SJCRH30 (cell line): Measurements from ENCODE around the gene ZGPAT. TPM values are rescaled to one million over a fixed set of nuclear protein-coding genes. Genes with fewer than 3 reads are reported as not detected.
"Not testable (repeated sequence)": the region's sequence is repeated elsewhere in the genome, so short reads cannot be mapped to it uniquely, and the experiment has no call there.

Experiments used
- DNase-seq, 2 experiments: peaks; one replicate each; pipeline ENCODE4 v3.0.0-alpha.2; 2015 to 2020
- H3K27ac ChIP-seq: fragments of 250-450 bp; sonication (Bioruptor Pico); 2 replicates; pipeline ENCODE4 v1.5.1; 2020; ENCODE audit warnings: mild to moderate bottlenecking, moderate library complexity
- H3K27me3 ChIP-seq: fragments of 250-450 bp; sonication (Bioruptor Pico); 2 replicates; pipeline ENCODE4 v1.5.1; 2020; ENCODE audit warnings: mild to moderate bottlenecking, moderate library complexity
- H3K36me3 ChIP-seq: fragments of 250-450 bp; sonication (Bioruptor Pico); 2 replicates; pipeline ENCODE4 v1.5.1; 2020; ENCODE audit warnings: mild to moderate bottlenecking, moderate library complexity
- H3K4me1 ChIP-seq: fragments of 250-450 bp; sonication (Bioruptor Pico); 2 replicates; pipeline ENCODE4 v1.5.1; 2020; ENCODE audit warnings: mild to moderate bottlenecking, moderate library complexity
- H3K4me3 ChIP-seq: fragments of 250-450 bp; sonication (Bioruptor Pico); 2 replicates; pipeline ENCODE4 v1.5.1; 2020; ENCODE audit warnings: mild to moderate bottlenecking, moderate library complexity
- H3K9me3 ChIP-seq: fragments of 250-450 bp; sonication (Bioruptor Pico); replicated peaks from 2 replicates; pipeline ENCODE4 v1.5.1; 2020; ENCODE audit warnings: mild to moderate bottlenecking, moderate library complexity
- total RNA-seq: library from RNA; depleted of rRNA; stranded (reverse); fragments of >200 nt; shearing (Covaris generic); gene quantifications from 2 replicates; pipeline ENCODE4 v1.2.3, GENCODE V29; 2014

Gene ZGPAT
- total RNA-seq, 1 experiment from 2014 or later: 26.2 TPM

- H3K27me3 ChIP-seq: no peaks in the 10 kb centered on the region
- no peaks in the 10 kb centered on the region for H3K9me3 ChIP-seq
- H3K4me1 ChIP-seq: no peaks in the 10 kb centered on the region
- H3K27ac ChIP-seq: no peak overlapping the region
- H3K4me3 ChIP-seq: no peak overlapping the region
- peaks cover 60% of the 10 kb centered on the region for H3K36me3 ChIP-seq
- no peak for DNase-seq
Measured at GRCh38 chr20:63667858-63668257, 40.0 kb upstream of the ZGPAT start.

DNA sequence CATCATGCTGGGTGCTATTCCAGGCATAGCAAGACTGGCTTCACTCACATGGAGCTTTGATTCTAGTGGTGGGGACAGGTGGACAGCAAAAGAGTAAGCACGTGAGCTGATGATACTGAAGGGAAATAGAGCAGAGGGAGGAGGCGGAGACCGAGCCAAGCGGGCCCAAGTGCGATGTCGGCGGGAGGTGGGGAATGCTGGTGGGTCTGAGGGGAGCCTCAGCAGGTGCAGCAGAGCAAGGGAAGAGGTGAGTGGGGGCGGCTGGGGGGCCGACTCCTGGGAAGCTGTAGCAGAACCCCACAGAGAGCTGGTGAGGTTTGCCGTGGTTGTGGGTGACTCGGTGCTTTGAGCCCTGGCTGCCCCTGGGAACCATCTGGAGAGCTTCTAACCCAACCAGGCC, 39.5 kb upstream of the ZGPAT start:
- Histone ChIP-seq H3K4me1 (no peaks in the 10 kb centered on the region), H3K27ac (no peak overlapping the region), H3K27me3 (no peaks in the 10 kb centered on the region), H3K36me3 (peaks cover 60% of the 10 kb centered on the region), H3K4me3 (no peak overlapping the region), H3K9me3 (no peaks in the 10 kb centered on the region)
- no peak for DNase-seq

DNA sequence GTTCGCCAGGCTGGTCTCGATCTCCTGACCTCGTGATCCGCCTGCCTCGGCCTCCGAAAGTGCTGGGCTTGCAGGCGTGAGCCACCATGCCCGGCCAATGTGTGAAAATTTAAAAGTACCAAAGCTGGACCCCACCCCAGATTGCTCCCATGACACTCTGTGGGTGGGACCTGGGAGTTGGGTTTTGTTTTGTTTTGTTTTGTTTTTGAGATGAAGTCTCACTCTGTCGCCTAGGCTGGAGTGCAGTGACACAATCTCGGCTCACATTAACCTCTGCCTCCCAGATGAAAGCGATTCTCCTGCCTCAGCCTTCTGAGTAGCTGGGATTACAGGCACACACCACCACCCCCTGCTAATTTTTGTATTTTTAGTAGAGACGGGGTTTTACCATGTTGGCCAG, 36.1 kb upstream of the ZGPAT start:
- not testable (repeated sequence) for H3K27me3 ChIP-seq, DNase-seq, H3K4me1 ChIP-seq, H3K4me3 ChIP-seq, H3K9me3 ChIP-seq, H3K27ac ChIP-seq
- peaks cover 75% of the 10 kb centered on the region for H3K36me3 ChIP-seq

- Histone ChIP-seq H3K4me3 (no peak overlapping the region), H3K36me3 (peaks cover 71% of the 10 kb centered on the region), H3K9me3 (no peaks in the 10 kb centered on the region), H3K27me3 (no peaks in the 10 kb centered on the region), H3K4me1 (no peaks in the 10 kb centered on the region), H3K27ac (no peak overlapping the region)
- DNase-seq: no peak
Measured at GRCh38 chr20:63672666-63673065, 35.2 kb upstream of the ZGPAT start.

GRCh38 chr20:63673951-63674350, 33.9 kb upstream of the ZGPAT start:
- H3K36me3 ChIP-seq: peaks cover 63% of the 10 kb centered on the region
- no peaks in the 10 kb centered on the region for H3K27me3 ChIP-seq
- no peaks in the 10 kb centered on the region for H3K9me3 ChIP-seq
- DNase-seq: no peak
- no peaks in the 10 kb centered on the region for H3K4me1 ChIP-seq
- H3K27ac ChIP-seq: no peak overlapping the region
- no peak overlapping the region for H3K4me3 ChIP-seq

GRCh38 chr20:63675681-63676368, 32.0 kb upstream of the ZGPAT start:
- Histone ChIP-seq H3K27ac (no peak overlapping the region), H3K4me1 (no peaks in the 10 kb centered on the region), H3K27me3 (no peaks in the 10 kb centered on the region), H3K36me3 (peaks cover 58% of the 10 kb centered on the region), H3K4me3 (no peak overlapping the region), H3K9me3 (no peaks in the 10 kb centered on the region)
- no peak for DNase-seq

- Histone ChIP-seq H3K27ac (no peak overlapping the region), H3K4me1 (peaks cover 8% of the 10 kb centered on the region), H3K4me3 (no peak overlapping the region), H3K9me3 (no peaks in the 10 kb centered on the region), H3K36me3 (peaks cover 45% of the 10 kb centered on the region), H3K27me3 (no peaks in the 10 kb centered on the region)
- no peak for DNase-seq
Measured at GRCh38 chr20:63678071-63678470, 29.8 kb upstream of the ZGPAT start.

- peaks cover 13% of the 10 kb centered on the region for H3K4me1 ChIP-seq
- no peak overlapping the region for H3K27ac ChIP-seq
- no peak overlapping the region for H3K4me3 ChIP-seq
- no peaks in the 10 kb centered on the region for H3K9me3 ChIP-seq
- H3K27me3 ChIP-seq: no peaks in the 10 kb centered on the region
- DNase-seq: no peak
- peaks cover 39% of the 10 kb centered on the region for H3K36me3 ChIP-seq
Measured at GRCh38 chr20:63678667-63679465, 29.0 kb upstream of the ZGPAT start.

GRCh38 chr20:63679799-63680305, 28.0 kb upstream of the ZGPAT start:
- no peak for DNase-seq
- peaks cover 31% of the 10 kb centered on the region for H3K36me3 ChIP-seq

DNA sequence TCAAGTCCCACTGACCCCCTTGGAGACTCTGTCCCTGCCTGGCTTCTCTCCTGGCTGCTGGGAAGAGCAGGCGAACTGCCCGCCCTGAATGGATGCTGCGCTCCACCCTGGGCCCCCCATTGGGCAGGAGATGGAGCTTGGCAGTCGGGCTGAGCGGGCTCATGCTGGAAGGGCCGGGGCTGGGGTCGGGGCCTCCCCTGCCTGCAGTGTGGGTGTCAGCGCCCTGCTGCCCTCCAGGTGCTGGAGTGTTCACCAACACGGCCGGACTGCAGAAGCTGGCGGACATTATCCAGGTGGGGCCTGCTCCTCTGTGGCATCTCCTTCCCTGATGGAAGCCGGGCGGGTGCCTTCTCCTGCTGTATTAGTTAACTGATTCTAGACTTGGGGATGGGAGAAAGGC, 27.4 kb upstream of the ZGPAT start:
- Histone ChIP-seq H3K4me3 (no peak overlapping the region), H3K27me3 (no peaks in the 10 kb centered on the region), H3K36me3 (peaks cover 25% of the 10 kb centered on the region), H3K9me3 (no peaks in the 10 kb centered on the region), H3K4me1 (peaks cover 13% of the 10 kb centered on the region), H3K27ac (no peak overlapping the region)
- DNase-seq: no peak

More at GRCh38 chr20:63679799-63680305, 28.0 kb upstream of the ZGPAT start:
- H3K27ac ChIP-seq: no peak overlapping the region
- H3K4me3 ChIP-seq: no peak overlapping the region
- H3K4me1 ChIP-seq: peaks cover 13% of the 10 kb centered on the region
- H3K27me3 ChIP-seq: no peaks in the 10 kb centered on the region
- no peaks in the 10 kb centered on the region for H3K9me3 ChIP-seq

DNA sequence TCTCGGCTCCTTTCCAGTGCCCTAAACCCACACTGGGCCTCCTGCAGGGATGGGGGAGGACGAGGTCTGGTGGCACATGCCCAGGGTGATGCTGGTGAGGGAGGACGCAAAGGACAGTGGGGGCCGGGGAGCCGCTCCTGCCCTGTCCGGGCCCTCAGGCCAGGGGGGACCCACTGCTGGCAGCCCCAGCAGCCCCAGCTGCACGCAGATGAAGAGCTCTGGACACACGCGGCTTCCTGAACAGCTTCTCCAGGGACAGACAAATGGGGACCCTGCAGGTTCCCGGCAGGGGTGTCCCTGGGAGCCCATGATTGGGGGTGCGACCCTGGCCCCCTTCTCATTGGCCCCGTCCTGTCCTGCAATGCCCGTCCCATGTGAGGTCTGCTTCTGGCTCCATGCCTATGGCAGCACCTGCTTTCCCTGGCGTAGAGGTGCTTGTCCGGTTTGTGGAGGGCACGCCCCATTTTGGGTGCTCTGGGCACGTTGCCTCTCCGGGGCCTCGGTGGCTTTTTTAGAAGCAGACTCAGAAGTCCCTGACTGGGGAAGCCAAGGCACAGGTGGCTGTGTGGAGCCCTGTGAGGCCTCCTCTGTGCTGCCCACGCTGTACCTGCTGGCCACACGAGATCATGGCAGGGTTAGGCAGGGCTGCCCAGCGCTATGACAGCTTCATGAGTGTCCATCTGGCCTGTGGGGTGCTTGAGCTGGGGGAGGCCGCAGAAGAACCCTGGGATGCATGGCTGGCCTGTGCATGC, 26.8 kb upstream of the ZGPAT start:
- Histone ChIP-seq H3K27ac (no peak overlapping the region), H3K9me3 (no peaks in the 10 kb centered on the region), H3K36me3 (peaks cover 19% of the 10 kb centered on the region), H3K4me1 (peaks cover 13% of the 10 kb centered on the region), H3K27me3 (no peaks in the 10 kb centered on the region), H3K4me3 (no peak overlapping the region)
- DNase-seq: no peak

GRCh38 chr20:63681609-63682142, 26.2 kb upstream of the ZGPAT start:
- H3K36me3 ChIP-seq: peaks cover 15% of the 10 kb centered on the region
- no peaks in the 10 kb centered on the region for H3K9me3 ChIP-seq
- H3K27me3 ChIP-seq: no peaks in the 10 kb centered on the region
- peaks cover 13% of the 10 kb centered on the region for H3K4me1 ChIP-seq
- DNase-seq: no peak
- H3K4me3 ChIP-seq: no peak overlapping the region
- no peak overlapping the region for H3K27ac ChIP-seq

GRCh38 chr20:63682384-63683139, 25.3 kb upstream of the ZGPAT start:
- Histone ChIP-seq H3K4me3 (no peak overlapping the region), H3K27ac (peak overlapping the region; percentile 1; the same call in 1 of the 2 replicates), H3K27me3 (no peaks in the 10 kb centered on the region), H3K9me3 (no peaks in the 10 kb centered on the region), H3K4me1 (peaks cover 13% of the 10 kb centered on the region), H3K36me3 (peaks cover 10% of the 10 kb centered on the region)
- peak; percentile 77 to 85 for DNase-seq
